Right forelimb (tissue), 1 donor: ENCODE data around the gene GABRA4.

Experiments used
- DNase-seq: peaks from one replicate; pipeline ENCODE4 v3.0.0-alpha.2; 2018

The GABRA4 gene

GRCh38 chr4:46977245-46977644 lies 16.1 kb downstream of the GABRA4 start:
- no peak for DNase-seq

DNA sequence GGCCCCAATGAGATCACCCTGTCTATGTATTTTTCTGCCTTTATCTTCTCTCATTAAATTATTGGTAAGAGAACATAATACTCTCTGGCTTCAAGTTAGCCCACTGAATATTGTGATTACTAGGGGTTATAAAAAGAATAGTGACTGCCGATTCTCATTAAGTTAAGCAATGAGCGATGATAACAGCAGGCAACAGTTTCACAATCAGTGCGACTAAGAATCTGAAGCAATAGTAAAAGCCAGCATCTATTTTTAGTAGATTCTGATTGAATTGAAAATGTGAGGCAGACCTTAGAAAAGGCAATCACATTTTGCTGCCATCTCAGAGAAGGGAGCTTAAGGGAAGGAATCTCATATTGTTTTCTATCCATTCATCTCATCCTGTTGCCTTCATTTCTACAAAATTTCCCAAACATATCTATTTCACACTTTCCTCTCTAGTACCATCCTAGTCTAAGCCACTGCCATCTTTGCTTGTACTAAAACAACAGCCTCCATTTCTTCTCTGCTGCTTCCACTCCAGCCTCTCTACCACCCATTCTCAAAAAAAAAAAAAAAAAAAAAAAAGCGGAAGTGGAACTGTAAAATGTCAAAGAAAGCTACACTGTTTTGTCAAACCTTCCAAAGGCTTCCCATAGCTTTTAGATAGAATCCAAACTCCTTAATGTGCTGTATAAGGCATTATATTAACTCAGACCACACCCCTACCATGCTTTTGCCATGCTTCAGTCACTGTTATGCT lies 17.4 kb downstream of the GABRA4 start:
- no peak for DNase-seq

- no peak for DNase-seq
These were observed 18.4 kb downstream of the GABRA4 start for GRCh38 chr4:46974891-46975543.

- DNase-seq, result no peak
These were observed 24.5 kb downstream of the GABRA4 start for GRCh38 chr4:46968847-46969246.

- no peak for DNase-seq
These were observed 25.8 kb downstream of the GABRA4 start for GRCh38 chr4:46967631-46968030.

GRCh38 chr4:46958742-46959488 lies 34.5 kb downstream of the GABRA4 start:
- no peak for DNase-seq

DNA sequence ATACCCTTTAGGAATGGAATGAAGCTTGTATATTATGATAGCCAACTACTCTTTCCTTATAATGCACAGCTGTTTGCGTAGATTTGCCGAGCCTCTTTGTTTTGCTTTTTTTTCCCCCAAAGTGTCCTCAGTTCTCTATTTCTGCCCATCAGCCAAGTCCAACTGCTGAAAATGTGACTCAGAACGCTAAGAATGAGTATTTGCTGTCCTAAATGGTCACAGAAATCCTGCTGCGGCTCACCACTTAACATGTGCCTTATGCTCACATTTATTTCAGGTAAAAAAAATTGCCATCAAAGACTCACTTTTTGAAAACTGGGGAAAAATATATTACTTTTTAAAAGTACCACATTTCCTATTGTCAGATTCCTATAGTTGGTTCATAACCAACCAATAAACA lies 36.9 kb downstream of the GABRA4 start:
- DNase-seq, result no peak

DNA sequence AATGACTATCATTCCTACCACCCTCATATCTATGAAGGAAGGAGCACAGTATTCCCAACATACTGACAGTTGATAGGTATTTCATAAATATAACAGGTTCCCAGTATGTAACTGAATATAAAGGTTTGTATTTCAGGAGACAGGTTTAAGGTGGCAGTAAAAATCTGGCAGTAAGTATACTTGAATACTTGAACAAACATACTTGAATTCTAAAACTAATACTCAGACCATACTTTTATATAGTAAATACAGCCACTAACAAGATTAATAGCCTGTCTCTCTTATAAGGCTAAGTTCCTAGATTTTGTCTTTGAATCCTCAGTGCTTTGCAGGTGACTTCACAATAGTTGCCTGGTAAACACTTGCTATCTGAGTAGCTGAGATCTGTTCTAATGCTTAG lies 37.8 kb downstream of the GABRA4 start:
- DNase-seq, result no peak

- no peak for DNase-seq
These were observed 38.7 kb downstream of the GABRA4 start for GRCh38 chr4:46954643-46955042.

DNA sequence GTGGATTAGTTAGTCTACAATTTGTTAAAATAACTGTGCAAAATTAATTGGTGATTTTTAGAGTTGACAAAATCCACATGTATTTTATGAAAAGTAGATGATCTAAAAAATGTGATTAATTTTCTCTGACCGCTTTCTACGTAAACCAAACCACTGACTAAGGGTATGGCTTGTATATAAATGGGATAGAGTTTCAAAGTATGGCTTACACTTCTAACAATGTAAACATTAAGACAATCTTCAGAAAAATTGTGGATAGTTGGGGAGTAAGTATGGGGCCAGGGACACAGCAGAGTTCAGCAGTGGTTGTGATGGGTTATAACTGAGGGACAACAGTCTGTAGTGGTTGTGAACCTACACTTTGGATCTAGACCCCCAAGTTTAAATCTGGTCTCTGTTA lies 39.8 kb downstream of the GABRA4 start:
- DNase-seq, result no peak

GRCh38 chr4:46952451-46952850 lies 40.9 kb downstream of the GABRA4 start:
- no peak for DNase-seq

DNA sequence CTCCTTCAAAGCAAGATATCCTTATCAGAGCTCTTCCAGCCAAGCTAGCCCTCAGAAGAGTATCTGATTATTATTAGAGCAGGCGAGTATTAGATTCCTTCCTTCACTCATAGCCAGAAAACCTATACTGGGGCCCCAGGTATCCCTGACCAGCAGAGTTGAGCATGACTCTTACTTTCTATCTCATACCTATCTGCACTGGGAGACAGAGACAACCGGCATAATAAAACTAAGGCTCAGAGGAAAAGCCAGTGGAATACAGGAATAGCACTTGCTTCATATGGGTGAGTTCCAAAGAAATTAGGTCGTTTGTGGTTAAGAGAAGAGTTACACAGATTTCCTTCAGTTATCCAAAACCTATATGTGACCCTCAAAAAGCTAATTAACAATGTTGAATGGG lies 42.6 kb downstream of the GABRA4 start:
- DNase-seq, result no peak

DNA sequence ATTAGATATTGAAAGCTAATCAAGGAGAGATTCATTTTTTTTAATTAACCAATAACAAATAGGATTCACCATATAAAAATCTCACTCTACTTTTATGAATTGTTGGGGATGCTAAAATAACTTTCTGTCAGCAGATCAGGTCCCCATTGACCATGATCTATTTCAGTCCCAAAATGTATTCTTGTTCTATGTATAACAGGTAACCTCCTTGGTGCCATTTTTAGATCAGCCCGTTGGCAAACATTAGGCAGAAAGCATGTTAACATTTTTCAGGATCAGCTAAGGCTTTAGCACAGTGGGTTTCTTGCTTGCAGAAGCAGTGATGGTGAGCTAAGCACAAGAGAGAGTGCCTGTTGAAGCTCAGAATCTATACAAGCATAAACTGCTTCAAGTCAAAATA lies 43.6 kb downstream of the GABRA4 start:
- DNase-seq, result no peak

DNA sequence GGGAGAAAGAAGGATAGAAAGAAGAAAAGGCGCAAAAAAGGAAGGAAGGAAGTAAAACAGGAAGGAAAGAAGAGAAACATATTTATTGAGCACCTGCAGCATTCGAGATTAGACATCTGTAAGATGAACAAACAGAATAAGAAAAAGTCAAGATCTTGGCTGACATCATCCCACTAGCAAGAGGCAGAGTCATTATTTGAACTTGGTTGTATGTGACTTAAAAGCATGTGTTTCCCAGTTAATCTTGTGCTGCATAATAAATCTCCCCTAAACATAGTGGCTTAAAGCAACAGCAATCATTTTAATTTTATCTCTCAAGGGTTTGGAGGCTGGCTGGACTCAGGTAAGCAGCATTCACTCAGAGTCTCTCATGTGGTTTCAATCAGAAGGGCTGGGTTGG lies 45.8 kb downstream of the GABRA4 start:
- no peak for DNase-seq

GRCh38 chr4:46946919-46947536 lies 46.4 kb downstream of the GABRA4 start:
- no peak for DNase-seq

- no peak for DNase-seq
These were observed 48.3 kb downstream of the GABRA4 start for GRCh38 chr4:46945062-46945461.

GRCh38 chr4:46944345-46944744 lies 49.0 kb downstream of the GABRA4 start:
- no peak for DNase-seq

DNA sequence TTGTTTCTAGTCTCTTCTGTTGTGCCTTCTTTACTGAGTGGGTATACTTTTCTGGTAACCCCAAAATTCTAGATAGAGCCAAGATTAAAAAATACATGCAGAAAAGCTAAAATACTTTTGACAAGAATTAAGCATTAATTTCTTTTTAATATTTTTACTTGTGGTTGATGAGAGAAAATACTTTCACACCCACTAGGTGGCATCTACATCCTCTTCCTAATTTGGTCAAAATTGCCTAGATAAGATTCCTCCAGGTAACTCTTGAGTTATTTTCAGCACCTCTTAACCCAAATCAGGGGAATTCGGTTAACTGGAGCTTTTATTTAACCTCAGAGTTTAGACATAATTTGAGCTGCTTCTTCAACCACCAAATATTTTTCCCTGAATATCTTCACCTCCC lies 55.9 kb downstream of the GABRA4 start:
- DNase-seq, result no peak

DNA sequence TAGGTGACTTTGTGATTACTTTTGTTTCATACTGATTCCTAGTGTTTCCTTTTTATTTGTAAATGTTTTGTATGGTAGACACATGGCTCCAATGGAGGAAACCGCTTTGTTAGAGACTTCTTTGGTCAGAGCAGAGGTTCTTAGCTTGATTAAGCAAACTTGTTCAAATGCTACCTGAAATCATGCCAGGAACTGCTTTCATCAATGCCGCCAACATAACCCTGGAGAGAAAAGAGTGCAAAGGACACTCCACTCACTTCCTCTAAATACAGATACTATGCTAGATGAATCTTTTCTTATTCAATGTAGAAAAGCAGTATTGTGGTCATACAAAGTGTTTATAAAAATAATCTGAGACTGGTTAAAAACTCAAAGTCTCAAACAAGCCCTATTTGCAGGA lies 58.7 kb downstream of the GABRA4 start:
- no peak for DNase-seq

DNA sequence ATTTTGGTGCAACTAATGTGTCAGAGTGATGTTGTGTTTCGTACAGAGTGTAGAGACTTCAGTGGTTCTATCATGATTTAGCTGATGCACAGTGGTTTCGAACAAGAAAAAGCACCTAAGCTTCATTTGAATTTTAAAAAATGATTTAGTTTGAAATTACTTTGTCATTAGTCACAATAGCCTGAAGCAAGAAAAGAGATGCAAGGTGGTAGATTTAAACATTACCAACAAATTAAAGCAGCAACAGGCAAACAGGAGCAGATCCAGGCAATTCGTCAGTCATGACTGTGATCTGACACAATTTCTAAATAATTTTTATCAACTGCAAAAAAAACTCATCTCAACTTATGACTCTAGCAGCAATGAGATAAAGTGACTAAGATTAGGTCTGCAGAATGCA lies 59.7 kb downstream of the GABRA4 start:
- no peak for DNase-seq

DNA sequence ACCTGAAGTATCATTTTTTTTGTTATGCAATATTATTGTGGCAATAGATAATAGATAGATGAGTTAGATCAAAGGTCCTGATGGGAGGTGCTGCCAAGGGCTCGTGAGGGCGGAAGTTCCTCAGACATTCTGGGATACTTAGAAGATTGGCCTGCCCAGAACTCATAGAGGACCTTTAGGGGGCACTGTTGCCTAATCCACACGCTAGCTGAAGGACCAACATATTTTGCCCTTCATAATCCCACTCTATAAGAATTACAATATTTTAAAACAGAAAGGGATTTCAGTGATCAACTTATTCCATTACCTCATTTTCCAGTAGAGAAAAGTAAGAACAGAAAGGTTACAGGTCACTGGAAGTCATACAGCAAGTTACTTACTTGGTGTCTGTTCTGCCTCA lies 61.4 kb downstream of the GABRA4 start:
- DNase-seq, result no peak

DNA sequence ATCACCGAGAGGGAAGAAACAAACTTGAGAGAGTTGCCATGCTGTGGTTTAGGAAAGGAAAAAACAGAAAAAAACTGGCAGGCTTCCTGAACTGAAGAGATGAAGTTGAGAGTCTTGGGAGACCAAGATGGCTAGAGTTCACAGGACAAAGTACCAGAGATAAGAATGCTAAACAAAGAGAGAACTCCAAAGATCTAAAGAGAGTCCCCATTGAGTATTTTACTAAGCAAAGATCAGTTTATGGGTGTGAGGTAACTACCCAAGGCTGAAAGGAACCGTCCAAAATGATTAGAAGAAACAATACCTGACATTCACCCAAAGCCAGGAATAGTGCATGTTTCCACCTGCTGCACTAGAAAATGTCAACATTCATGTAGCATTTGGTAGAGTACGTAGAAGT lies 62.5 kb downstream of the GABRA4 start:
- DNase-seq, result no peak

- no peak for DNase-seq
These were observed 66.2 kb downstream of the GABRA4 start for GRCh38 chr4:46927201-46927600.
